HG03196 (cell line): Measurements from ENCODE around the gene OSTN.

Source experiments
- ATAC-seq: cut with Tn5 transposase; IDR thresholded peaks from one replicate; pipeline ENCODE4 v1.9.1; 2021; ENCODE audit not compliant: unreplicated experiment

Gene OSTN

GRCh38 chr3:191306428-191306827, 107.4 kb downstream of the OSTN start:
- no peak for ATAC-seq

- no peak for ATAC-seq
Measured at GRCh38 chr3:191307341-191307740, 108.3 kb downstream of the OSTN start.

GRCh38 chr3:191313296-191313695, 114.3 kb downstream of the OSTN start:
- ATAC-seq = no peak

GRCh38 chr3:191314109-191314728, 115.2 kb downstream of the OSTN start:
- no peak for ATAC-seq
